ENCODE data around the gene GREB1L. TPM values are rescaled to one million over a fixed set of nuclear protein-coding genes. Genes with fewer than 3 reads are reported as not detected.

The GREB1L gene
- total RNA-seq, 1 experiment from 2014 or later: 2.7 TPM

GRCh38 chr18:21559195-21559594, 317.2 kb downstream of the GREB1L start:
- DNase-seq (ENCODE audit: low spot score): no peak

DNA sequence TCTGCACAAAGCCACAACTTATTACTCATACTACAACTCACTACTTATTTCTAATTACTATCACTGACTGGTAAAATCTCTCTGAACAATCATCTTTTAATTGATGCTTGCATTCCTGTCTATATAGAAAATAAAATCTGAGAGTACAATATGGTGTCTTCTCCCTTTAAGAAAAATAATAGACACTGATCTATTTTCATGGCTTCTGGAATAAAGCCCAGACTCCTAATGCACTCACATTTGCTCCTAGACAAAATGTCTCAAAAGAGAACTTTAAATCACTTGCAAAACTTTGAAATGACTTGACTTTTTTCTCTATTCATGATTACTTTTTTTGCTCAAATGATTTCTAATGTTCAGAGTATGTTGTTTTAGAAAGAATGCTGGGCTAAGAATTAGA, 329.7 kb downstream of the GREB1L start:
- no peak for DNase-seq (ENCODE audit: low spot score)

Other genes with a start within 250 kb of the GREB1L start
- 14.4 and 14.9 TPM in 2 replicates for gene ROCK1, start 130.4 kb upstream of the GREB1L start, total RNA-seq (2014; rRNA removed; shearing (Covaris generic))